Stimulated activated naive CD4-positive, alpha-beta T cell treated with Interleukin-2 at 50 U/mL for 16 hours (primary cell): ENCODE measurements around the gene CPSF7.

Experiments used
- DNase-seq: peaks from one replicate; lab custom pipeline; 2025; lab: John Stamatoyannopoulos, UW

The CPSF7 gene

DNA sequence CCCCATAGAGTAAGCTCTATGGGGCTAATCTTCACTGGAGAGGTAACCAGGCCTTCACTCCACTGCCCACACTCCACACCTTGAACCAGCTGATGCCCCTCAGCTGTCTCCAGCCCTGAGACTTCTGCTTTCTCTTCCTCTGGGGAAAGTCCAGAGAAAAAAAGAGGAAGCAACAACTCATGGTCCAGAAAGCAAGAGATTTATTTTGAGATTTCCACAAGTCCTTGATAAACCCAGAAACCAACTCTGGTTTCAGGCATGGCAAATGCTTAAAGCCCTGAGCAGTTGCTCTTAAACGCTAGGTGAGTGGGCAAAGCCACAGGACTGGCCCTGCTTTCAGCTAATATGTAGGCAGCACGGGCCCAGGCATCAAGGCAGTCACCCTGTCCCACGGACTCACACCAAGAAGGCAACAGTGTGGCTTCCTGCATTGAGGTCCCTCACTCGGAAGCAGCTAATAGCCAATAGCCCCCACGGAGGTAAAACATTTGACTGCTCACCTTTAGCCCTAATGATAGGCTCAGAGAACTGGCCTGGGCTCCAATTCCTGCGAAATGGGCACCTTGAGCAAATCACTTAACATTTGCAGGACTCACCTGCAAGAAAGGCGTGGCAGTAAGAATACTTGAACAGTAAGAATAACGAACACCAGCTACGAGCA lies 72.4 kb downstream of the CPSF7 start:
- DNase-seq, result no peak

DNA sequence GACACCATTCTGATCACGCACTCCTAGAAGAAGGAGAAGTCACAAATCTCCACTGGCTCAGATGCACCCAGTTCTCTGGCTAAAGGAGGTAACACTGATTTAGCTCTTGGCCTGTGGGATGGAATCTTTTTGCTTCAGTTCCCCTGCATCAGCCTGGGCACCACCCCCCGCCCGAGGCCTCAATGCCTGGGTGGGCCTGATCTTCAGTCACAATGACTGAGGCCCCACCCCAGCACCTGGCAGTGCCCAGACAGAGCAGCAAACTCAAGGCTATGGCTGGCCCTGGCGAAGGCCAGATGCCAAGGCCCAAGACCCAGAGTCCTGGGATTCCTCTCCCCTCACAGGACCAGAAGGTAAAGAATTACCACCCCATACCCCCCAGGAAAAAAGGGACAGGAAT lies 73.1 kb downstream of the CPSF7 start:
- no peak for DNase-seq

DNA sequence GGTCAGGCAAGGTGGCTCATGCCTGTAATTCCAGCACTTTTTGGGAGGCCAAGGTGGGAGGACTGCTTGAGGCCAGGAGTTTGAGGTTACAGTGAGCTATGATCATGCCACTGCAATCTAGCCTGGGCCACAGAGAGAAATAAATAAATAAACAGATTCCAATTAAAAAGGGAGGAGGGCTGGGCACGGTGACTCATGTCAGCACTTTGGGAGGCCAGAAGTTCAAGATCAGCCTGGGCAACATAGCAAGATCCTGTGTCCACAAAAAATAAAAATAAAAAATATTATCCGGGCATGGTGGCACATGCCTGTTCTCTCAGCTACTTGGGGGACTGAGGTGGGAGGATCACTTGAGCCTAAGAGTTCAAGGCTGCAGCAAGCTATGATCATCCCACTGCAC lies 75.6 kb downstream of the CPSF7 start:
- DNase-seq, result no peak

DNA sequence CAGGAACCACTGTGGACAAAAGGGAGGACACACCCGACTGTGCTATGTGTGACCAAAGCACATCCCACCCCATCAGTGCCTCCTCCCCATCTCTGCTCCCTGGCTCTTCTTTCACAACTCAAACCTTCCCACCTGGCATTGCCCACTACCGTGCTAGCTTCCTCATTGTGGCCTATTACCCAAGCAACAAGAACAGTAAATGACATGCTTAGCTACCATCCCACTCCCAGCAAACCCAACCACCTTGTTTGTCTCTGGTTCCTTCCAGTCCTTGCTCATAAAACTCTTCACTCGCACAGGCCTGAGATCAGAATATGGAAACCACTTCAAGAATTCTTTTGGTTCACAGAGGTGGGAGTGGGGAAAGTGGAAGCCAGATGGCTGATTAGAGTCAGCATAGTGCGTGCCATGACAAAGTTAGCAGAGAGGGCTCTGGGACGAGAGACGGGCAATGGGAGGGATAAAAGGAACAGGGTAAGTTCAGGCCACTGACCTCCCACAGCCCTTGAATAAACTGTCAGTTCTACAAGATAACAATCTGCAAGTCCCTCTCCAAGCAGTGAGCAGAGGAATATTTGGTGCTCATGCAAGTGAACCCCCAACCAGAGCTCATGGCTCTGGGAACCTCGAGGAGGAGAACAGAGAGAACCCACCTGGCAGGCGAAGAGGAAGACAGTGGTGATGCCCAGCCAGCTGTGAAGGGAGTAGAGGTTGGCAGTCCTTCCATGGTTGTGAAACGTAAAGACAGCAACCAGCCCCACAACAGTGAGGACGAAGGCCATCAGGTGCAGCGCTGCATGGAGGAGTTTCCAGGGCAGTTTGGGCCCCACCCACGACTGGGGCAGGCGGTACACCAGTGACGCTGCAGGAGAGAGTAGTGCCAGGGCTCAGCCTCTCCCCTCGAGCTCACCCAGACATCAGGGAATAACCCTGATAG lies 76.4 kb downstream of the CPSF7 start:
- DNase-seq, result no peak
